Hematopoietic multipotent progenitor cell treated with erythropoietin and hydrocortisone succinate and interleukin-3 and kit ligand, for 6 days (in vitro differentiated cells): ENCODE results near the gene NAP1L4.
"Not testable (repeated sequence)": the region's sequence is repeated elsewhere in the genome, so short reads cannot be mapped to it uniquely, and the experiment has no call there.

ENCODE experiments used
- DNase-seq: peaks from one replicate; pipeline ENCODE4 v3.0.0-alpha.2; 2015

Gene NAP1L4

GRCh38 chr11:2921261-2921660, 70.9 kb downstream of the NAP1L4 start:
- DNase-seq: no peak

GRCh38 chr11:2920343-2920742, 71.8 kb downstream of the NAP1L4 start:
- no peak for DNase-seq

- no peak for DNase-seq
Observed at GRCh38 chr11:2919837-2920236, 72.3 kb downstream of the NAP1L4 start.

- DNase-seq: no peak
Observed at GRCh38 chr11:2919188-2919587, 72.9 kb downstream of the NAP1L4 start.

- no peak for DNase-seq
Observed at GRCh38 chr11:2917842-2918490, 74.2 kb downstream of the NAP1L4 start.

GRCh38 chr11:2916892-2917645, 75.1 kb downstream of the NAP1L4 start:
- no peak for DNase-seq

GRCh38 chr11:2916114-2916891, 75.8 kb downstream of the NAP1L4 start:
- DNase-seq: no peak

GRCh38 chr11:2915473-2915872, 76.7 kb downstream of the NAP1L4 start:
- DNase-seq: no peak

- DNase-seq: peak; percentile 42
Observed at GRCh38 chr11:2914455-2915195, 77.5 kb downstream of the NAP1L4 start.

GRCh38 chr11:2913776-2914175, 78.4 kb downstream of the NAP1L4 start:
- DNase-seq: no peak

GRCh38 chr11:2913019-2913431, 79.1 kb downstream of the NAP1L4 start:
- no peak for DNase-seq

- no peak for DNase-seq
Observed at GRCh38 chr11:2912498-2912897, 79.6 kb downstream of the NAP1L4 start.

- DNase-seq: no peak
Observed at GRCh38 chr11:2911785-2912391, 80.2 kb downstream of the NAP1L4 start.

- DNase-seq: no peak
Observed at GRCh38 chr11:2911088-2911784, 80.9 kb downstream of the NAP1L4 start.

- DNase-seq: no peak
Observed at GRCh38 chr11:2910401-2910955, 81.7 kb downstream of the NAP1L4 start.

GRCh38 chr11:2909133-2909902, 82.8 kb downstream of the NAP1L4 start:
- no peak for DNase-seq

GRCh38 chr11:2908130-2908529, 84.0 kb downstream of the NAP1L4 start:
- DNase-seq: no peak

GRCh38 chr11:2905299-2905698, 86.8 kb downstream of the NAP1L4 start:
- not testable (repeated sequence) for DNase-seq

GRCh38 chr11:2904153-2905052, 87.7 kb downstream of the NAP1L4 start:
- DNase-seq: no peak

- DNase-seq: no peak
Observed at GRCh38 chr11:2903672-2904011, 88.5 kb downstream of the NAP1L4 start.
